A673 (cell line): ENCODE results near the gene AJAP1. TPM values are rescaled to one million over a fixed set of nuclear protein-coding genes. Genes with fewer than 3 reads are reported as not detected.

ENCODE experiments used
- BruUV-seq: library from RNA; stranded (reverse); fragments of 400-500 nt; replicated peaks from 2 replicates; lab custom pipeline; 2021; lab: Mats Ljungman, UMichigan
- CTCF ChIA-PET: fragments of 300-600 bp; sonication (Branson Sonifier 250); formaldehyde crosslinking; loops from one replicate; lab custom pipeline; 2022; ENCODE audit warnings: antibody characterized with exemption; lab: Charles Lee
- POLR2A ChIA-PET: fragments of 300-600 bp; sonication (Branson Sonifier 250); formaldehyde crosslinking; loops from one replicate; lab custom pipeline; 2022; ENCODE audit warnings: antibody characterized with exemption; ENCODE audit not compliant: low non-redundant PET; lab: Charles Lee
- DNase-seq: peaks from one replicate; pipeline ENCODE4 v3.0.0-alpha.2; 2015; ENCODE audit warnings: low spot score
- H3K27ac ChIP-seq: fragments of 200-600 bp; sonication (generic); 2 replicates; pipeline ENCODE4 v1.5.1; 2016; ENCODE audit warnings: mixed run types, low read depth, mild to moderate bottlenecking, mixed read lengths, antibody characterized with exemption, low read length; ENCODE audit not compliant: poor library complexity, severe bottlenecking
- H3K27me3 ChIP-seq: fragments of 200-600 bp; sonication (generic); replicated peaks from 2 replicates; pipeline ENCODE4 v1.6.1; 2017; ENCODE audit warnings: mixed run types, low read depth, mild to moderate bottlenecking, mixed read lengths, antibody characterized with exemption, low read length; ENCODE audit not compliant: insufficient read depth, poor library complexity
- H3K36me3 ChIP-seq: fragments of 200-600 bp; sonication (generic); 2 replicates; pipeline ENCODE4 v1.6.1; 2016; ENCODE audit warnings: mixed run types, mild to moderate bottlenecking, mixed read lengths, antibody characterized with exemption, low read length; ENCODE audit not compliant: insufficient read depth, poor library complexity, severe bottlenecking
- H3K4me1 ChIP-seq: fragments of 200-600 bp; sonication (generic); 2 replicates; pipeline ENCODE4 v1.6.1; 2017; ENCODE audit warnings: mixed run types, mild to moderate bottlenecking, mixed read lengths, antibody characterized with exemption, low read length; ENCODE audit not compliant: insufficient read depth, poor library complexity, severe bottlenecking
- H3K4me3 ChIP-seq: fragments of 200-600 bp; sonication (generic); 2 replicates; pipeline ENCODE4 v1.5.1; 2016; ENCODE audit warnings: low read depth, mixed run types, mild to moderate bottlenecking, mixed read lengths, low read length; ENCODE audit not compliant: poor library complexity, severe bottlenecking
- H3K9me3 ChIP-seq: fragments of 200-600 bp; sonication (generic); 2 replicates; pipeline ENCODE4 v1.6.1; 2016; ENCODE audit warnings: mixed run types, low read depth, mild to moderate bottlenecking, mixed read lengths, antibody characterized with exemption, low read length; ENCODE audit not compliant: poor library complexity, severe bottlenecking
- CTCF ChIP-seq: fragments of 300-800, 200-600 bp; sonication (generic); conservative IDR thresholded peaks from 2 replicates; pipeline ENCODE4 v1.5.1; 2017; ENCODE audit warnings: low read depth, mild to moderate bottlenecking, antibody characterized with exemption, low read length, moderate library complexity, mixed read lengths
- EZH2 ChIP-seq: fragments of 200-600 bp; sonication (generic); IDR thresholded peaks from 2 replicates; pipeline ENCODE4 v1.6.1; 2017; ENCODE audit warnings: borderline replicate concordance, low read depth, mild to moderate bottlenecking, mixed read lengths, antibody characterized with exemption, low read length; ENCODE audit not compliant: poor library complexity, severe bottlenecking
- intact Hi-C: fragments of 100-400 bp; cut with micrococcal nuclease; formaldehyde crosslinking; loops from one replicate; pipeline ENCODE4 v1.10.0; 2022; ENCODE audit not compliant: unreplicated experiment
- total RNA-seq: library from RNA; stranded (reverse); gene quantifications from 2 replicates; pipeline ENCODE4 v1.2.3, GENCODE V29; 2021

The AJAP1 gene
- total RNA-seq, 1 experiment from 2014 or later: not detected

- TF ChIP-seq CTCF: no peak
- TF ChIP-seq EZH2: no peak
- no peaks in the 10 kb centered on the region for H3K27me3 ChIP-seq
- intact Hi-C loops: no loop called here
- H3K4me3 ChIP-seq: no peak overlapping the region
- DNase-seq: no peak
- ChIA-PET POLR2A (no interaction called here), CTCF (no interaction called here)
- H3K36me3 ChIP-seq: no peaks in the 10 kb centered on the region
- no TSS peak for BruUV-seq
- H3K4me1 ChIP-seq: no peaks in the 10 kb centered on the region
- no peak overlapping the region for H3K27ac ChIP-seq
- H3K9me3 ChIP-seq: peaks cover 19% of the 10 kb centered on the region
Measured at GRCh38 chr1:4797429-4797828, 143.0 kb downstream of the AJAP1 start.

- peaks cover 19% of the 10 kb centered on the region for H3K9me3 ChIP-seq
- H3K27ac ChIP-seq: no peak overlapping the region
- H3K36me3 ChIP-seq: no peaks in the 10 kb centered on the region
- ChIA-PET POLR2A (no interaction called here), CTCF (no interaction called here)
- no TSS peak for BruUV-seq
- DNase-seq: no peak
- no peaks in the 10 kb centered on the region for H3K4me1 ChIP-seq
- H3K4me3 ChIP-seq: no peak overlapping the region
- no peaks in the 10 kb centered on the region for H3K27me3 ChIP-seq
- TF ChIP-seq EZH2 (no peak), CTCF (no peak)
- intact Hi-C loops: no loop called here
Measured at GRCh38 chr1:4801192-4801924, 146.9 kb downstream of the AJAP1 start.

- DNase-seq: no peak
- intact Hi-C loops: no loop called here
- peaks cover 18% of the 10 kb centered on the region for H3K9me3 ChIP-seq
- no peak overlapping the region for H3K4me3 ChIP-seq
- CTCF ChIA-PET: no interaction called here
- no peaks in the 10 kb centered on the region for H3K4me1 ChIP-seq
- POLR2A ChIA-PET: no interaction called here
- TF ChIP-seq CTCF: no peak
- no peak for TF ChIP-seq EZH2
- H3K27me3 ChIP-seq: no peaks in the 10 kb centered on the region
- H3K27ac ChIP-seq: no peak overlapping the region
- H3K36me3 ChIP-seq: no peaks in the 10 kb centered on the region
- no TSS peak for BruUV-seq
Measured at GRCh38 chr1:4802024-4802423, 147.6 kb downstream of the AJAP1 start.
